Activated CD8-positive, alpha-beta T cell treated with anti-CD3 and anti-CD28 coated beads for 36 hours (primary cell): ENCODE data around the gene GALNT14. TPM values are rescaled to one million over a fixed set of nuclear protein-coding genes. Genes with fewer than 3 reads are reported as not detected.

Source experiments
- ATAC-seq: fragments of 200-7000 bp; cut with Tn5 transposase; one replicate; pipeline ENCODE4 v1.10.0; 2021; ENCODE audit warnings: mild to moderate bottlenecking, moderate library complexity
- CTCF ChIA-PET: fragments of 350-600 bp; sonication (Branson Sonifier 250); formaldehyde crosslinking; loops from one replicate; lab custom pipeline; 2021; ENCODE audit warnings: antibody characterized with exemption; lab: Charles Lee
- POLR2A ChIA-PET: fragments of 350-600 bp; sonication (Branson Sonifier 250); formaldehyde crosslinking; loops from one replicate; lab custom pipeline; 2021; ENCODE audit warnings: antibody characterized with exemption; lab: Charles Lee
- DNase-seq: peaks from one replicate; pipeline ENCODE4 v3.0.0-alpha.2; 2020
- H3K27ac Mint-ChIP-seq: one replicate; pipeline ENCODE4 v1.8.0; 2021; ENCODE audit warnings: mild to moderate bottlenecking, mixed read lengths
- H3K27me3 Mint-ChIP-seq: one replicate; pipeline ENCODE4 v1.8.0; 2021; ENCODE audit warnings: mixed read lengths
- H3K36me3 Mint-ChIP-seq: one replicate; pipeline ENCODE4 v1.8.0; 2021; ENCODE audit warnings: low read depth, mixed read lengths
- H3K4me1 Mint-ChIP-seq: one replicate; pipeline ENCODE4 v1.8.0; 2021; ENCODE audit warnings: low read depth, mixed read lengths
- H3K4me3 Mint-ChIP-seq: one replicate; pipeline ENCODE4 v1.8.0; 2021; ENCODE audit warnings: mild to moderate bottlenecking, moderate library complexity, mixed read lengths
- H3K9me3 Mint-ChIP-seq: one replicate; pipeline ENCODE4 v1.8.0; 2021; ENCODE audit warnings: mixed read lengths
- CTCF ChIP-seq: fragments of 200-600 bp; IDR thresholded peaks from one replicate; pipeline ENCODE4 v1.8.0; 2022; ENCODE audit warnings: antibody characterized with exemption, mild to moderate bottlenecking
- intact Hi-C: fragments of 100-400 bp; cut with micrococcal nuclease; formaldehyde crosslinking; loops from one replicate; pipeline ENCODE4 v1.10.0; 2022
- total RNA-seq, 2 experiments: library from RNA; stranded (reverse); gene quantifications; one replicate each; pipeline ENCODE4 v1.2.3, GENCODE V29; 2021

Gene GALNT14
- total RNA-seq, 2 experiments from 2014 or later, result 1.1 to 1.9 TPM

DNA sequence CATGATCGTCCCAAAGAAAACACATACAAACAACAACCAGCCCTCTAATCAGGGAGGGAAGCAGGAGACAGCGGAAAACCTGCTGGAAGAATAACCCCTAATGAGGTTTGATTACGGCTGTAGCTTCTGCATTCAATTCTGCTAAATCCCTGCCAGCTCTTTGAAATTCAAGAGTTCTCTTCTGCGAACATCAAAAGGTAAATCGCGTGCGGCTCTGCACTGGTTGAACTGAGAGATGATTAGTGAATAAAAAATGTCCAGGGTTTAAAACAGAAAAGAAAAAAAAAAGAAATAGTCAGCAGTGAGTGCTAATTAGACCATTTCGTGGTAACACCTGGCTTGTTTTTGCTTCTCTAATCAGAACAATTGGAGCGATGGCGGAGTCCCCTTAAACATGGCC lies 178.0 kb downstream of the GALNT14 start:
- ChIA-PET POLR2A (interaction anchor here (0.5 kb wide), 1 partner anchor 38 kb away, joined by 3 read pairs; no protein-coding TSS in a partner anchor), CTCF (no interaction called here)
- ATAC-seq (no peak), DNase-seq (no peak)
- intact Hi-C loops, result no loop called here
- TF ChIP-seq CTCF, result no peak
- H3K4me1 Mint-ChIP-seq, result no peaks in the 10 kb centered on the region
- H3K9me3 Mint-ChIP-seq, result no peaks in the 10 kb centered on the region
- no peaks in the 10 kb centered on the region for H3K36me3 Mint-ChIP-seq
- H3K27me3 Mint-ChIP-seq, result no peaks in the 10 kb centered on the region
- no peak overlapping the region for H3K4me3 Mint-ChIP-seq
- no peak overlapping the region for H3K27ac Mint-ChIP-seq

GRCh38 chr2:30959653-30960052 lies 178.6 kb downstream of the GALNT14 start:
- intact Hi-C loops, result no loop called here
- Mint-ChIP-seq H3K4me1 (no peaks in the 10 kb centered on the region), H3K27ac (no peak overlapping the region), H3K9me3 (no peaks in the 10 kb centered on the region), H3K4me3 (no peak overlapping the region), H3K36me3 (no peaks in the 10 kb centered on the region), H3K27me3 (no peaks in the 10 kb centered on the region)
- ATAC-seq (no peak), DNase-seq (no peak)
- CTCF ChIA-PET, result no interaction called here
- TF ChIP-seq CTCF, result no peak
- POLR2A ChIA-PET, result no interaction called here

DNA sequence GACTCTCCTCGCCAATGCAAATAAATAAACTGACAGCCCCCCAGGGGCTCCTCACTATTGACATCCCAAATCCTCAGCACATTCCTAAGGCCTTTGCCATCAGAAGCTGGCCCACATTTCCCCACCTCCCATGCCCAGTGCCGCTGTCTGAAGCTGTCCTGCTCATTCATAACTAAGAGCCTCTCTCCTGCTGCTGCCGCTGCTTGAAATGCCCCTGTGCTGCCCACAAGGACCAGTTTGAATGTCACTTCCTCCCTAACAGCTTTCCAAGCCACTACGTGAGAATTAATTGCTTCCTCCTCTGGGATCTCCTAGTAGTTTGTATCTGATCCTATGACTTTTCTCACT lies 179.3 kb downstream of the GALNT14 start:
- Mint-ChIP-seq H3K27me3 (no peaks in the 10 kb centered on the region), H3K4me3 (no peak overlapping the region), H3K4me1 (no peaks in the 10 kb centered on the region), H3K36me3 (no peaks in the 10 kb centered on the region), H3K9me3 (no peaks in the 10 kb centered on the region), H3K27ac (no peak overlapping the region)
- no peak for DNase-seq
- intact Hi-C loops, result no loop called here
- ATAC-seq, result no peak
- POLR2A ChIA-PET, result no interaction called here
- TF ChIP-seq CTCF, result no peak
- CTCF ChIA-PET, result no interaction called here

GRCh38 chr2:30958193-30958917 lies 179.9 kb downstream of the GALNT14 start:
- ChIA-PET POLR2A (no interaction called here), CTCF (no interaction called here)
- Mint-ChIP-seq H3K36me3 (no peaks in the 10 kb centered on the region), H3K27me3 (no peaks in the 10 kb centered on the region), H3K9me3 (no peaks in the 10 kb centered on the region), H3K27ac (no peak overlapping the region), H3K4me1 (no peaks in the 10 kb centered on the region), H3K4me3 (no peak overlapping the region)
- no peak for ATAC-seq
- intact Hi-C loops, result no loop called here
- no peak for DNase-seq
- TF ChIP-seq CTCF, result no peak

DNA sequence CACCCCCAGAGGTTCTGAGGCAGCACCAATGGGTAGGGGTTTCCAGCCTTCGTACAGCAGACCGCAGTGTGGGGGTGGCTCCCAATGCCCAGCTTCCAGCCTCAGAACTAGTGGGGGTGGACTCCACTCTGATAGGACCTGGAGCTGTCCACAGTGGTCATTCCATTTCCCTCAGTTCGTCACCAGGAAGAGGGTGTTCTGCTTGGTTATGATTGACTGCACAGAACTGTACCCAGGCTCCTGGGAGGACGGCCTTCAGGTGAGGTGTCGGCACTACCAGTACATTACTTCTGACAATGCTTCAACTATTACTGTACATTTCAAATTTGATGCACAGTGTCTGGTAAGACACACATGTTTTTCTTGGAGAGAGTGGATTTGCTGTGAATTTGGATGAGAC lies 180.6 kb downstream of the GALNT14 start:
- ATAC-seq (no peak), DNase-seq (no peak)
- Mint-ChIP-seq H3K27ac (no peak overlapping the region), H3K27me3 (no peaks in the 10 kb centered on the region), H3K4me1 (no peaks in the 10 kb centered on the region), H3K4me3 (no peak overlapping the region), H3K9me3 (no peaks in the 10 kb centered on the region), H3K36me3 (no peaks in the 10 kb centered on the region)
- TF ChIP-seq CTCF, result no peak
- CTCF ChIA-PET, result no interaction called here
- POLR2A ChIA-PET, result no interaction called here
- intact Hi-C loops, result no loop called here
